Ovary (tissue), 3 donors: ENCODE results near the gene RBBP9.
"Not testable (repeated sequence)": the region's sequence is repeated elsewhere in the genome, so short reads cannot be mapped to it uniquely, and the experiment has no call there.

Experiments used
- EP300 ChIP-seq: sonication (generic); formaldehyde crosslinking; IDR thresholded peaks from one replicate; pipeline ENCODE4 v1.6.1; 2017; ENCODE audit warnings: antibody characterized with exemption
- POLR2A ChIP-seq: fragments of 450-650 bp; IDR thresholded peaks from one replicate; pipeline ENCODE4 v1.6.1; 2017; ENCODE audit warnings: antibody characterized with exemption, mild to moderate bottlenecking, moderate library complexity
- TF ChIP-seq, protein P1 (sequence below), 3 donors: fragments of 450-650 bp in 2 of 3; fragments of 200-600 bp in 1 of 3; IDR thresholded peaks; one replicate each; pipeline versions ENCODE4 v1.5.1 to v1.8.0; 2016 to 2022; ENCODE audit warnings: antibody characterized with exemption in 3 of 3, mild to moderate bottlenecking in 1 of 3
- donor health status: DM: no; HTN: no; CAD: no.

DNA sequence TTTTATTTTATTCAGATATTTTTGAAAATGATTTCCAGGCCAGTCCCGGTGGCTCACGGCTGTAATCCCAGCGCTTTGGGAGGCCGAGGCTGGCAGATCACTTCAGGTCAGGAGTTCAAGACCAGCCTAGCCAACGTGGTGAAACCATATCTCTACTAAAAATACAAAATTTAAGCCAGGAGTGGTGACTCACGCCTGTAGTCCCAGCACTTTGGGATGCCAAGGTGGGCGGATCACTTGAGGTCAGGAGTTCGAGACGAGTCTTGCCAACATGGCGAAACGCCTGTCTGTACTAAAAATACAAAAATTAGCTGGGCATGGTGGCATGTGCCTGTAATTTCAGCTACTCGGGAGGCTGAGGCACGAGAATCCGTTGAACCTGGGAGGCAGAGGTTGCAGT, 29.7 kb upstream of the RBBP9 start:
- TF ChIP-seq, protein P1, sequence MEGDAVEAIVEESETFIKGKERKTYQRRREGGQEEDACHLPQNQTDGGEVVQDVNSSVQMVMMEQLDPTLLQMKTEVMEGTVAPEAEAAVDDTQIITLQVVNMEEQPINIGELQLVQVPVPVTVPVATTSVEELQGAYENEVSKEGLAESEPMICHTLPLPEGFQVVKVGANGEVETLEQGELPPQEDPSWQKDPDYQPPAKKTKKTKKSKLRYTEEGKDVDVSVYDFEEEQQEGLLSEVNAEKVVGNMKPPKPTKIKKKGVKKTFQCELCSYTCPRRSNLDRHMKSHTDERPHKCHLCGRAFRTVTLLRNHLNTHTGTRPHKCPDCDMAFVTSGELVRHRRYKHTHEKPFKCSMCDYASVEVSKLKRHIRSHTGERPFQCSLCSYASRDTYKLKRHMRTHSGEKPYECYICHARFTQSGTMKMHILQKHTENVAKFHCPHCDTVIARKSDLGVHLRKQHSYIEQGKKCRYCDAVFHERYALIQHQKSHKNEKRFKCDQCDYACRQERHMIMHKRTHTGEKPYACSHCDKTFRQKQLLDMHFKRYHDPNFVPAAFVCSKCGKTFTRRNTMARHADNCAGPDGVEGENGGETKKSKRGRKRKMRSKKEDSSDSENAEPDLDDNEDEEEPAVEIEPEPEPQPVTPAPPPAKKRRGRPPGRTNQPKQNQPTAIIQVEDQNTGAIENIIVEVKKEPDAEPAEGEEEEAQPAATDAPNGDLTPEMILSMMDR (IDR thresholded peaks at IDR 0.05), result not testable (repeated sequence)
- TF ChIP-seq EP300, POLR2A: not testable (repeated sequence)
